Stimulated activated CD4-positive, alpha-beta T cell treated with anti-CD3 and anti-CD28 coated beads, Interleukin-4, amount 100 ng/mL, for 48 hours (primary cell): ENCODE data around the gene MOCOS.
"Not testable (repeated sequence)": the region's sequence is repeated elsewhere in the genome, so short reads cannot be mapped to it uniquely, and the experiment has no call there.

Experiments used
- DNase-seq, 2 donors: peaks; one replicate each; pipeline ENCODE4 v3.0.0-alpha.2; 2020; ENCODE audit warnings: low read depth in 2 of 2

Gene MOCOS

DNA sequence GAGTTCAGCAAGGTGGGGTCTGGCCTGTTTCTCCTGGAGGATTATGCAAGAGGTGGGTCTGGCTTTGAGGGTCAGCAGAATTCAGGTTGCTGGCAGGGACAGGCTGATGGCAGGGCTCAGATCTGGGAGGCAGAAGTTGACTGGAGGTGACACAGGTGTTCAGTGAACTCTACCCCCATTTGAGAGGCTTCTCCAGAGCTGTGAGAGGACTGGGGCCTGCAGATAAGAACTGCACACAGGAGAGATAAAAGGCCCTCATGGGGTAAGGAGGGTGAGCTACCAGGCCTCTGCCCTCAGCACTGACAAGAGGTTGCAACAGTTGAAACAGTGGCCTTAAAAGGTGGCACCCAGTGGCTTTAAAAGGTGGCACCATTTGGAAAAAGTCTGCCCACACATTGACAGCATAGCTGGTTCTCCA lies 13.1 kb downstream of the MOCOS start:
- DNase-seq: no peak

DNA sequence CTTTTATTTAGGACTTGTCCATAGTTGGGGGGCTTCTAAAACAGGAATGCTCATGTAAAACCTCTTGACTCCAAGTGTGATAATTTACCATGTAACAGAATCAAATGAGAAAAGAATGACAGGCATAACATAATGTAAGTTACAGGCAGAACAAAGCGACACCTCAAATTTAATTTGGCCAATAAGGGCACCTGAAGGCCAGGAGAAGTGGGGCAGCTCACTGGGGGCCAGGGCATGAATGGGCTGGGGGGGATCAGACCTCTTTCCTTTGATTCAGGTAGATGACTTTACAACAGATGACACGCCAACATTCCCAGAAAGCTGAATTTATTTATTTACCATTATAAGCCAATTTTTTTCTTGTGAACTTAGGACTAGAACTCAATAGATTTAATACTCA lies 14.5 kb downstream of the MOCOS start:
- no peak for DNase-seq

DNA sequence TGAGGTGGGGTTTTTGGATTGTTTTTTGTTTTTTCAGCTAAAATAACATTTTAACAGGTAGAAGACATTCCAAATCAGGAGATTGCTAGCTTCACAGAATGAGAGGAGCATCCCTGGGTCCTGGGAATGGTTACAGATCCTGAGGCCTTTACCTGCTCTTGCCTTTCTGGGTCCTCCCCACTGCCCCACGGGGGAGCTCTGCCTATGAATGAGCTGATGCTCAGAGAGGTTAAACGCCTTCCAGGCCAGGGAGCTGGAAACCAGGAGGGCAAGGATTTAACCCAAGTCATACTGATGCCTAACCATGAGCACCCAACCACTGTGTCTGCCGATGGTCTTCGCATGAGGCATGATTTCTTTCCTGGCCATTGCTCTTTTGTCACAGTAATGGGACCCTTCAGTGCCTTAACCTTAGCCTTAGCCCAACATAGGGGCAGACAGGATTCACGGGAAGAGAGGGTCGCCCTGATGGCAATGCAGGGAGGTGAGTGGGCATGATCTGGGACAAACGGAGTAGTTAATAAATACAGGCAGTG lies 16.1 kb downstream of the MOCOS start:
- DNase-seq: no peak

DNA sequence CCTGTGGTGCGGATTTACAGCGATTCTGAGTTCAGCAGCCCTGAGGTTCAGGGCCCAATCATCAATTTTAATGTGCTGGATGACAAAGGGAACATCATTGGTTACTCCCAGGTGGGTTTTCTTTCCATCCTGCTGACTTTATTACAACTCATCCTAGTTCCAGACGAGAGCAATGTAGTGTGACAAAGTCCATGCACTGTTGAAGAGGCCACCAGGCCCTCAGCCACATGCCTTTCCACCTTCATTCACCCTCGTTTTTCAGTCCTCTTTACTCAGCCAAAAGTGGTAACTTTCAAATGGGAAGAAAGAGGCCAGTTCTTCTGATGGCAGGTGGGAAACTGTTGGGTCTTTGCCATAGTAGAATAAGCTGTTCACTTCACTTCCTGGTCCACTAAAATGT lies 17.9 kb downstream of the MOCOS start:
- no peak for DNase-seq

DNA sequence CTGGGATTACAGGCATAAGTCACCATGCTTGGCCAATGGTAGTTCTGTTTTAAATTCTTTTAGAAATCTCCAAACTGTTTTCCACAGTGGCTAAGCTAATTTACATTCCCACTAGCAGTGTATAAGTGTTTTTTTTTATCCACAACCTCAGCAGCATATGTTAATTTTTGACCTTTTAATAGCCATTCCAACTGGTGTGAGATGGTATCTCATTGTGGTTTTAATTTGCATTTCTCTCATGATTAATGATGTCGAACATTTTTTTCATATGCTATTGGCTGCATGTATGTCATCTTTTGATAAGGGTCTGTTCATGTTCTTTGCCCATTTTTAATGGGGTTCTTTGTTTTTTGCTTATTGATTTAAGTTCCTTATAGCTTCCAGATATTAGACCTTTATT lies 20.0 kb downstream of the MOCOS start:
- DNase-seq: no peak

DNA sequence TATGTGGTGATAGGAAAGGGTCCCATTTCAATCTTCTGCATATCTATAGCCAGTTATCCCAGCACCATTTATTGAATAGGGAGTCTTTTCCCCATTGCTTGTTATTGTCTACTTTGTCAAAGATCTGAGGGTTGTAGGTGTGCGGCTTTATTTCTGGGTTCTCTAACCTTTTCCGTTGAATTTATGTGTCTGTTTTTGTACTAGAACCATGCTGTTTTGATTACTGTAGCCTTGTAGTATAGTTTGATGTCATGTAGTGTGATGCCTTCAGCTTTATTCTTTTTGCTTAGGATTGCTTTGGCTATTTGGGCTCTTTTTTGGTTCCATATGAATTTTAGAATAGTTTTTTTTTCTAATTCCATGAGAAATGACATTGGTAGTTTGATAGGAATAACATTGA lies 20.7 kb downstream of the MOCOS start:
- DNase-seq: not testable (repeated sequence)

DNA sequence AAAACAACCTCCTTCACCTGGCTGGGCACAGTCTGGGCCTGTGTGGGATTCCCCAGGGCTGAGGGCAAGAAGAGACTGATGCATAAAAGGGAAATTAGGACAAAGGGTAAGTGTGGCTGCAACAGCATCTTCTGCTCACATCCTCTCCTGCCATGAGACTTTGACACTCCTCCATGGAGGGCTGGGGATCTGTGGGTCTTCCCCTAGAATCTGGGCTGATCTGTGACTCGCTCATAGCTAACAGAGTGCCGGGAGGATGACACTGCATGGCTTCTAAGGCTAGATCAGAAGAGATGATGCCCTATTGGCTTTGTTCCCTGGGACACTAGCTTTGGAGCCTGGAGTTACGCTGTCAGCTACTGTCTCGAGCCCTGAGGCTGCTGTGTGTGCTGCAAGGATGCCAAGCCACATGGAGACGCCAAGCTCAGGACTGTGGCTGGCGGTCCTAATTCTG lies 24.3 kb downstream of the MOCOS start:
- DNase-seq: no peak

DNA sequence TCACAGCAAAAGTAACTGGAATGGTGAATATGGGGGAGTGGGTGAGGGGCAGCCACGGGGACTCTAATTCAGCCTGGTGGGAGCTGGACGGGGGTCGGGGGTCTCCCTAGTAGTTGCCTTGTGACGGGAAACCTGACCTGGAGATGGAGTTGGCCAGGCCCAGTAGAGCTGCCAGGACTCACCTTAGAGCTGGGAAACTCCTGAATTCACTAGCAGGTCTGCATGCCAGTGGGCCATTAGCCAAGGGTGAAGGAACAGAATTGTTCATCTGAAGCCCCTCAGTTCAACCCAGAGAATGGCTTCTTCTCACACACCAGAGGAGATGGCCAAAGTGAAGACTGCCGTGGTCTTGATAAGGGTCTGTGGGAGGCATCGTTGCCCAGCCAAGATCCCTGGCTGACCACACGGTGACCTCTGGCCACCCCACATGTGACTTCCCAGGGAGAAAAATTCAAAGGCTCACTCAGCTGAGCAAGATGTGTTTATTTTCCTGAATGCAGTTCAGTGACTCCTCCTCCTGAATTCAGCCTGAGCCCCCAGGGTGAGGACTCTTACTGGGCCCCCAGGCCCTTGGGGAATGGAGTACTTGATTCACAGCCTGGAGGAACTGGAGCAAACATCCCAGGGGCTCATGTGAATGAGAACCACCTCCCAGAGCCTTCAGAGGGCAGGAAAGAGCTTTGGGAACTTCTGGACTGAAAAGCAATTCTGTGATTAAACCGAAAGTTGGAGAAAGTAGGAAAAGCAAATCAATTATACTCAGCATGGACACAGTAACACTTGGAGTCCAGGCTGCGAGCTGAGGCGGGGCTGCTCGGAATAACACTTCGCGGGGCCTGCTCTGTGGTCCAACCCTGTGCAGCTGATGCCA lies 25.2 kb downstream of the MOCOS start:
- DNase-seq: no peak

DNA sequence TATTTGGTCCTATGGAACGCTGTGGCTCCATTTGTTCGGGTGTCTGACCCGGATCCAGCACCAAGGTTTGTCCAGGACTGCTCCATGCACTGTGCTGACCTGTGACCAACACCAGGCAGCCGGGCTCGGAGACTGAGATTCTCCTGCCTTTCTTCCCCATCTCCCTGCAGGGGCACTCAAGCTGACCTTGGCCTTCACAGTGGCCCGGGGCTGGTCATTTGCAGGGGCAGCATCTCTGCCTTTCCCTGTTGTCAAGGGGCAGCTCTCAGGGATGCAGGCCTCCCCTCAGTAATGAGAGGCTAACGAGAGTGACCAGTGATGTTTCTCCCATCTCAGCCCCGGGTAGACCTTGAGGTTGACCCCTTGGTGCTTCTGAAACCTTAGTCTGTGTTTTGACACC lies 27.5 kb downstream of the MOCOS start:
- DNase-seq: no peak

DNA sequence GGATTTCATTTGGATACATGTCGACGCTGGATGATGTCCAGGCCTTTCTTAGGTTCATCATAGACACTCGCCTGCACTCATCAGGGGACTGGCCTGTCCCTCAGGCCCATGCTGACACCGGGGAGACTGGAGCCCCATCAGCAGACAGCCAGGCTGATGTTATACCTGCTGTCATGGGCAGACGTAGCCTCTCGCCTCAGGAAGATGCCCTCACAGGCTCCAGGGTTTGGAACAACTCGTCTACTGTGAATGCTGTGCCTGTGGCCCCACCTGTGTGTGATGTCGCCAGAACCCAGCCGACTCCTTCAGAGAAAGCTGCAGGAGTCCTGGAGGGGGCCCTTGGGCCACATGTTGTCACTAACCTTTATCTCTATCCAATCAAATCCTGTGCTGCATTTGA lies 28.3 kb downstream of the MOCOS start:
- DNase-seq: no peak

DNA sequence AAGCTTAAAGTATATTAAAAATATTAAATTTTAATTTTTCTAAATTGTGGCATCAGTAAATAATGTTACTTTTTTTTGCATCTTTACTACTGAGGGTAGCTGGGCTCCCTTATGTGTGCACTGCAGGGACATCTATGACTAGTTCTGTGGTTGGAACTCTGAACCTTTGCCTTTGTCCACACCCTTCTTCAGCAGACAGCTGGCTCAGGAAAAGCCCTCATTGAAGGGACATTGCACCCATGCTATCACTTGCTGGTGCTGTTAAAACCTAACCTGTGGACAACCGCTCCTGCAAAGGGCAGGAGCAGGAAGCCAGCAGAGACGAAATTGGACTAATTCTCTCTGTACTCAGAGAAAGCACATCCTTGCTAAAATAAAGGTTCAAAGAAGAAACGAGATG lies 30.1 kb downstream of the MOCOS start:
- DNase-seq: no peak

DNA sequence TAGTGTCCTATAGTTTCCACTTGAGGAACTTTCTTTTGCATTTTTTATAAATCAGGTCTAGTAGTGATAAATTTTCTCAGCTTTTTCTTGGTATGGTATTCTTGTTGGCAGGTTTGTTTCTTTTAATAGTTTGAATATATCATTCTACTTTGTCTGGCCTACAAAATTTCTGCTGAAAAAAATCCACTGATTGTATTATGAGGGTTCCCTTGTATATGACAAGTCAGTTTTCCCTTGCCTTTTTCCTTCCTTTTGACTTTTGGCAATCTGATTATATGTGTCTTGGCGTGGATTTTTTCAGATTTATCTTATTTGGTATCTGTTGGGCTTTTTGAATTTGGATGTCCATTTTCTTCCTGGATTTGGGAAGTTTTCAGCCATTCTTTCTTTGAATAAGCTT lies 41.9 kb downstream of the MOCOS start:
- DNase-seq: no peak

DNA sequence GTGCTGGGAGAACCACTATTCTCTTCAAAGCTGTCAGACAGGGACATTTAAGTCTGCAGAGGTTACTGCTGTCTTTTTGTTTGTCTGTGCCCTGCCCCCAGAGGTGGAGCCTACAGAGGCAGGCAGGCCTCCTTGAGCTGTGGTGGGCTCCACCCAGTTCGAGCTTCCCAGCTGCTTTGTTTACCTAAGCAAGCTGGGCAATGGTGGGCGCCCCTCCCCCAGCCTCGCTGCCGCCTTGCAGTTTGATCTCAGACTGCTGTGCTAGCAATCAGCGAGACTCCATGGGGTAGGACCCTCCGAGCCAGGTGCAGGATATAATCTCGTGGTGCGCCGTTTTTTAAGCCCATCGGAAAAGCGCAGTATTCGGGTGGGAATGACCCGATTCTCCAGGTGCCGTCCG lies 53.2 kb downstream of the MOCOS start:
- DNase-seq: not testable (repeated sequence)

DNA sequence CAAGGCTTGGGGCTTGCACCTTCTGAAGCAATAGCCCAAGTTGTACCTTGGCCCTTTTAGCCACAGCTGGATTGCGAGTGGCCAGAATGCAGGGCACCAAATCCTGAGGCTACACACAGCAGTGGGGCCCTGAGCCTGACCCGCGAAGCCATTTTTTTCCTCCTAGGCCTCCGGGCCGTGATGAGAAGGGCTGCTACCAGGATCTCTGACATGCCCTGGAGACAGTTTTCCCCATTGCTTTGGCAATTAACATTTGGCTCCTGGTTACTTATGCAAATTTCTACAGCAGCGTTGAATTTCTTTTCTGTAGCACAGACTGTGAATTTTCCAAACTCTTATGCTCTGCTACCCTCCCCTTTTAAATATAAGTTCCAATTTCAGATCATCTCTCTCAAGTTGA lies 54.5 kb downstream of the MOCOS start:
- DNase-seq: no peak

DNA sequence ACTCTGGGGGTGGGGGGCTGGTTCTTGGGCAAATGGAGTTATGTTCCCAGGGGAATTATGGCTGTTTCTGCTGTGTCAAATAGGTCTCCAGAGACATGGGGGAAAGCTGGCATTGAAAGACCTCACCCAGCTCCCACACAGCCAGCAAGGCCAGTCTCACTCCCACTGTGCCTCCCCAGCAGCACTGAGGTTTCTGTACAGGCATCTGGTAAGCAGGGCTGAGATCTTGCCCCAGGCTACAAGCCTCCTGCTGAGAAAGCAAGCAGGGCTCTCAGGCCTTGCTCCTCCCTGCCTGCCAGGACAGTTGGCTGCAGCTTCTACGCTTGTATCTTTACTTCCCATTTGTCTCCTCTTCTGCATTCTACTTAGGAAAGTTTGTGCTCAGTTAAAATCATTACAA lies 59.7 kb downstream of the MOCOS start:
- no peak for DNase-seq

DNA sequence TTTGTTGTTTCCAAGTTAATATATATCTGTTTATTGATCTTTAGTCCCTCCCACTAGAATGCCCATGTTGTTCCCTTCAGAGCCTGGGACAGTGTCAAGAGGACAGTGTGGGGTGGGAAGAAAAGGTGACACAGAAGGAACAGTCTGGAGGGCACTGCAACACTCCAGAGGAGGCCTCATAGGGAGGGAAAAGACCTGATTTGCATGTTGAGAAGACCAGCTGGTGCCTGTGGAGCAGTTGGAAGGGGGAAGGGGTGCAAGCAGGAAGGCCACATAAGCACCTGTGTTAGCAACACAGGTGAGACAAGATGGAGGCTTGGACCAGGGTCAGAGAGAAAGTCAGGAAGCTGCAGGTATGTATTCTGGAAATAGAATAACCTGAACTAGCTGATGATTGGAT lies 62.1 kb downstream of the MOCOS start:
- DNase-seq: no peak

DNA sequence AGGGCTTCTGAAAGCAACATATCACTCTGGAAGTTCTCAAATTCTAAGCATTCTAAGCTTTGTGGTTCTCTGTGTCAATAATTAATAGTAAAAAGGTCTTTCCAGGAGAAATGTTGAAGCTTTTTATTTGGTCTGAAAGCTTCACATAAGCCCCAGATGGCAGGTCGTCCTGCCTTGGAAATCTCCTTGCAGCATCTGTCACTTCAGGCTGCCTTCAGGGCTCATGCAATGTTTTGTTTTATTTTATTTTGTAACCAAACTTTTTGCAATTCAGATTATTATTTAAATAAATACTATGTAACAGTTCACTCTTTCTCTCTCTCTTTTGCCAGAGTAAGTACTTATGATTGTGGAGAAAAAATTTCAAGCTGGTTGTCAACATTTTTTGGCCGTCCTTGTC lies 63.5 kb downstream of the MOCOS start:
- DNase-seq: no peak

DNA sequence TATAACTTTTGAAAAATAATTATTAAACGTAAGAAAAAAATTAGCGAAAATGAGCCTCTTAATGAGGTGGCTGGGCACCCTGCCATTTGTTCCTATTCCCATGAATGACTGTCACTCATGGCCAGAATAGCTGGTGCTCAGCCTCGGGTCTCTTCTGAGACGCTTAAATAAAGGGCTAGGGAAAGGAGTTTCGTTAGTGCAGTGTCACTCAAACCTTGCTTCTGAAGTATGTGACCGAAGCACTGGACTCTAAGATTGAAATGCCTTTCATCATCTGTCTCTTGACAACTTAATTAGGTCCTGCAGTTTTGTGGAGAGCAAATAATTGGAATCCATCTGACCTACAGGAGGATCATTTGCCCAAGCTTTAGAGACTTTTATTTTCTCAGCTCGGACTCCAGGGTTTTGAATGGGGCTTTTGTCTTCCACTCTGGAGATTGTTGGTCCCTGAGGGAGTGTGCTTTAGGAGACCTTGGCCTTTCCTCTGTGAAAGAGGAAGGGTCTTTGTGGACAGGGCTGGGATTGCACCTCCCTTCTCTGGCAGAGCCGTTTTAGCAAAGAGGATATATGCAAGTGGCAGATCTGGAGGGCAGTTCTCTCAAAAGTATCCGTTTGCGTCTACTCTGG lies 67.9 kb downstream of the MOCOS start:
- no peak for DNase-seq

DNA sequence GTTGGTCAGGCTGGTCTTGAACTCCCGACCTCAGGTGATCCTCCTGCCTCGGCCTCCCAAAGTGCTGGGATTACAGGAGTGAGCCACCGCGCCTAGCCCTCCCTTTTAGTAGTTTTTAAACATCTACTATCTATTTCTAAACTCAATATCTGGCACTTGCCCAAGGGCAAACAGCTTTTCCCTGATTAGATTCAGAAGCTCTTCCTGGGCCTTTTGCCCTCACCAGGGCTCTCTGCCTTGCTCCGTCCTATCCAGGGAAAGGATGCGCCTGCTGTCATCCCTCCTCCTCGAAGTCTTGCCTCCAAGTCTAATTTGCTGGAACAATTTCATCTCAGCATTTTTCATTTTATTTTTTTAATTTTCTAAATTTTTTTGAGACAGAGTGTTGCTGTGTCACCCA lies 68.8 kb downstream of the MOCOS start:
- DNase-seq: no peak

DNA sequence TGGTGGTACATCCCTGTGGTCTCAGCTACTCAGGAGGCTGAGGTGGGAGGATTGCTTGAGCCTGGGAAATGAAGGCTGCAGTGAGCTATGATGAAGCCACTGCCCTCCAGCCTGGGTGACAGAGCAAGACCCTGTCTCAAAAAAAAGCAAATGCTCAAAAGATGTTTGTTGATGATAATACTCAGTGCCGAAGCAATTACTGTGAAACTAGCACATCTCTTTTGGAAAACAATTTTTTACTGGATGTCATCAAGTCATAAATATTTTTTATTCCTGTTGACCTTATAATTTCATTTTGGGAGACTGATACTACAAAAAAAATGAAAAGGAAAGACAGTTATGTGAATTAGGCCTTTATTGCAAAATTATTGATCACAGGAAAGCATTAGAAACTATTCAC lies 75.7 kb downstream of the MOCOS start:
- DNase-seq: no peak

DNA sequence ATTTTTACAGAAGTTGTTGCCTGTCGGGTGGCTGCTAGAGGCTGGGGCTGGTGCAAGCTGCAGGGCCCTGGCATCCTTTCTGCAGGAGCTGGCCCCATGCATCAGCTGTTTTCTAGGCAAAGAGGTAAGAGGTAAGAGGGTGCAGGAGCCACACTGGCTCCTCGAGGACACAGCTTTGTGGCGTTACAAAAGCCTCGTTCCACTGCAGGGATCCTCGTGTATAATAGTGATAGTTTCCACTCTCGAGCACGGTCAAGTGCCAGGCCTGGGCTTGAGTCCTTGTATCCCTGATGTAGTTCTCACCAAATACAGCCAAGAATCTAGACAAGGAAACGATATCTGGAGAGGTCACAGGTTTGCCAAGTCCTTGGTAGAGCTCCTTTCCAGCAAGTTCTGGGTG lies 77.0 kb downstream of the MOCOS start:
- no peak for DNase-seq

DNA sequence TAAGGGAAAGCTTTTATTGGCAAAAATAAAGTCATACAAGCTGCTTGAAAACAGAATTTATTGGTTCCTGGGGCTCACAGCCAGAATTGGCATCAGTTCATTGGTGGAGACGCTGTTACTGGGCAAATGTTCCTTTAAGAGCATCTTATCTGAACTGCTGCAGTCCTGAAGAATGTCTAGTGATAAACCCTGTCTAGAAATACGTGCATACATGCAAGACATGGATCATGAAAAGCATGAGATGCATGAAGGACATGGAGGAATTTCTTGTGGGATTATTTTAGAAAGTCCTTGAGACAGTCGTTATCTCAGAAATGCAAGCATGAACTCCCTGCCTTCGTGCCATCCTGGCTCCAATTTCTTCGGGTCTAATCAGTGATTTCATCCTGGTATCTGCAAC lies 77.7 kb downstream of the MOCOS start:
- DNase-seq: no peak

DNA sequence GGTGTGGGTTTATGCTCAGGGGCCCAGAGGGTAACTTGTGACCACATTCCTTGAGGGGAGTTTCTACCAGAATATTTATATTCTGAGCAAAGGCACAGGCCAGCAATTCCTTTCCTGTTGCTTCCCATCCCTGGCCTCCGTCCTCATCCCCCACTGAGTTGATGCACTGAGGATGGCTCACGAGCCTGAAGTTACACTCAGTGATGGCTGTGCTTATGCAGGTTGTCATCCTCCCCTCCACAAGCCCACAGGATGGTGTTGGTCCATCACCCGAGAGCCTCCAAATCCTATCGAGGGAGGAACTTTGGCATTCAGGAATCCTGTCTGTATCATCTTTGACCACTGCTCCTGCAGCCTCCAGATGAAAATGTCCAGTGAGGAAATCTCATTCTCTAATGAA lies 81.9 kb downstream of the MOCOS start:
- no peak for DNase-seq
